GM12878 (cell line): ENCODE results near the gene ICAM4. TPM values are rescaled to one million over a fixed set of nuclear protein-coding genes. Genes with fewer than 3 reads are reported as not detected.

ENCODE experiments used
- ATAC-seq: fragments of 200-7000 bp; cut with Tn5 transposase; 3 replicates; pipeline ENCODE4 v1.9.1; 2020; ENCODE audit warnings: mild to moderate bottlenecking, moderate library complexity
- BruUV-seq: library from RNA; stranded (reverse); fragments of 400-500 nt; replicated peaks from 2 replicates; lab custom pipeline; 2021; lab: Mats Ljungman, UMichigan
- CTCF ChIA-PET: fragments of 300-600 bp; sonication (Branson Sonifier 250); formaldehyde crosslinking; extraction: SDS; loops from one replicate; lab custom pipeline; 2021; ENCODE audit warnings: inconsistent platforms; lab: Yijun Ruan, JAX
- POLR2A ChIA-PET: fragments of 350-600 bp; formaldehyde crosslinking; extraction: SDS; loops from one replicate; lab custom pipeline; 2021; ENCODE audit warnings: inconsistent platforms; lab: Charles Lee
- RAD21 ChIA-PET: fragments of 300-600 bp; sonication (Branson Sonifier 250); formaldehyde crosslinking; loops from one replicate; lab custom pipeline; 2023; ENCODE audit warnings: antibody characterized with exemption; ENCODE audit not compliant: unreplicated experiment; lab: Charles Lee
- SMC1A ChIA-PET: fragments of 300-600 bp; sonication (Branson Sonifier 250); formaldehyde crosslinking; loops from one replicate; lab custom pipeline; 2023; ENCODE audit not compliant: unreplicated experiment, uncharacterized antibody; lab: Charles Lee
- DNase-seq: peaks from one replicate; pipeline ENCODE4 v3.0.0-alpha.2; 2011; ENCODE audit warnings: low read depth, low spot score
- FAIRE-seq: peaks from 3 replicates; lab custom pipeline; 2011; peaks lifted over from hg19 to GRCh38; lab: Jason Lieb, UNC
- H2AFZ ChIP-seq: 2 replicates; pipeline ENCODE4 v1.6.0; 2011; ENCODE audit warnings: low read depth, low read length, control low read depth; ENCODE audit not compliant: control insufficient read depth
- H3K27ac ChIP-seq: 2 replicates; pipeline ENCODE4 v1.5.1; 2011; ENCODE audit warnings: control low read depth; ENCODE audit not compliant: control insufficient read depth, insufficient read depth
- H3K27me3 ChIP-seq, 2 experiments: replicated peaks in 1 of 2; 2 replicates each; pipeline versions ENCODE4 v1.6.0 to v1.6.1; 2011; ENCODE audit warnings: low read length in 1 of 2; ENCODE audit not compliant: control insufficient read depth in 2 of 2, insufficient read depth in 2 of 2
- H3K36me3 ChIP-seq, 2 experiments: 2 replicates each; pipeline ENCODE4 v1.5.1; 2011; ENCODE audit warnings: low read length in 1 of 2; ENCODE audit not compliant: control insufficient read depth in 2 of 2, insufficient read depth in 2 of 2
- H3K4me1 ChIP-seq: 2 replicates; pipeline ENCODE4 v1.6.1; 2011; ENCODE audit warnings: mild to moderate bottlenecking, low read length, moderate library complexity, mixed read lengths; ENCODE audit not compliant: control insufficient read depth, insufficient read depth
- H3K4me2 ChIP-seq: 2 replicates; pipeline ENCODE4 v1.6.0; 2011; ENCODE audit warnings: control low read depth; ENCODE audit not compliant: control insufficient read depth, insufficient read depth
- H3K4me3 ChIP-seq: fragments of 200-600 bp; sonication (generic); 2 replicates; pipeline ENCODE4 v1.5.1; 2016
- H3K79me2 ChIP-seq: 2 replicates; pipeline ENCODE4 v1.6.0; 2011; ENCODE audit warnings: low read length; ENCODE audit not compliant: control insufficient read depth, insufficient read depth
- H3K9ac ChIP-seq: 2 replicates; pipeline ENCODE4 v1.8.0; 2011; ENCODE audit warnings: low read length, control low read depth, mixed read lengths; ENCODE audit not compliant: control insufficient read depth, insufficient read depth
- H3K9me3 ChIP-seq: replicated peaks from 3 replicates; pipeline ENCODE4 v1.5.1; 2011; ENCODE audit warnings: mild to moderate bottlenecking, low read length; ENCODE audit not compliant: control insufficient read depth, insufficient read depth
- H4K20me1 ChIP-seq: 2 replicates; pipeline ENCODE4 v1.6.0; 2011; ENCODE audit not compliant: control insufficient read depth, insufficient read depth
- KLF5 ChIP-seq: fragments of 450-650 bp; IDR thresholded peaks from 2 replicates; pipeline ENCODE4 v1.6.1; 2014; ENCODE audit warnings: mild to moderate bottlenecking; ENCODE audit not compliant: partially characterized antibody
- RELA ChIP-seq: fragments of 450-650 bp; IDR thresholded peaks from 2 replicates; pipeline ENCODE4 v1.8.0; 2014; ENCODE audit warnings: borderline replicate concordance; ENCODE audit not compliant: partially characterized antibody
- RUNX3 ChIP-seq: IDR thresholded peaks from 2 replicates; pipeline ENCODE4 v1.6.1; 2012; ENCODE audit warnings: low read length, inconsistent platforms
- ZNF24 ChIP-seq: fragments of 450-650 bp; IDR thresholded peaks from 2 replicates; pipeline ENCODE4 v1.6.1; 2017; ENCODE audit warnings: antibody characterized with exemption, mild to moderate bottlenecking
- WGBS: methylation state at CpG from one replicate; pipeline ENCODE4 v1.1.6; 2016; ENCODE audit warnings: low lambda C conversion rate; ENCODE audit not compliant: insufficient replicate concordance, insufficient coverage; ENCODE audit errors: missing lambda C conversion rate; 5-methylcytosine and 5-hydroxymethylcytosine counted together
- in situ Hi-C: fragments of 300-500 bp; cut with MboI; formaldehyde crosslinking; loops from 9 replicates; pipeline ENCODE4 v1.14.3; 2018; ENCODE audit warnings: mixed read lengths
- intact Hi-C: fragments of 100-400 bp; cut with micrococcal nuclease; formaldehyde crosslinking; loops from one replicate; pipeline ENCODE4 v1.14.2; 2022; ENCODE audit not compliant: unreplicated experiment
- polyA plus RNA-seq, 11 experiments: library from polyadenylated mRNA; depleted of rRNA in 4 of 11; unstranded in 6 of 11; stranded (reverse) in 5 of 11; fragments of >200 nt; fragmentation: Nextera tagmentation in 4 of 11; fragmentation: Illumina TruSeq in 1 of 11; extraction: Ambion mirVana in 4 of 11; extraction: Trizol in 1 of 11; gene quantifications; 1 replicate in 1 of 11; 2 replicates in 10 of 11; pipeline versions ENCODE4 v1.2.1 to v1.2.3, GENCODE V29; 2011 to 2016; ENCODE audit warnings: inconsistent platforms in 2 of 11, missing spikeins in 2 of 11, low read depth in 1 of 11
- total RNA-seq, 4 experiments: library from RNA; depleted of rRNA in 3 of 4; stranded (reverse); fragments of >200 nt in 3 of 4; fragmentation: Illumina TruSeq in 1 of 4; extraction: Trizol in 1 of 4; gene quantifications; 2 replicates each; pipeline versions ENCODE4 v1.2.1 to v1.2.3, GENCODE V29; 2013 to 2021

The ICAM4 gene
- total and polyA plus RNA-seq, 10 of the 15 experiments (the other 5 are each of a cell fraction or from before 2014, with no cell fraction given): 0.31 to 5.1 (median 1.7) TPM

DNA sequence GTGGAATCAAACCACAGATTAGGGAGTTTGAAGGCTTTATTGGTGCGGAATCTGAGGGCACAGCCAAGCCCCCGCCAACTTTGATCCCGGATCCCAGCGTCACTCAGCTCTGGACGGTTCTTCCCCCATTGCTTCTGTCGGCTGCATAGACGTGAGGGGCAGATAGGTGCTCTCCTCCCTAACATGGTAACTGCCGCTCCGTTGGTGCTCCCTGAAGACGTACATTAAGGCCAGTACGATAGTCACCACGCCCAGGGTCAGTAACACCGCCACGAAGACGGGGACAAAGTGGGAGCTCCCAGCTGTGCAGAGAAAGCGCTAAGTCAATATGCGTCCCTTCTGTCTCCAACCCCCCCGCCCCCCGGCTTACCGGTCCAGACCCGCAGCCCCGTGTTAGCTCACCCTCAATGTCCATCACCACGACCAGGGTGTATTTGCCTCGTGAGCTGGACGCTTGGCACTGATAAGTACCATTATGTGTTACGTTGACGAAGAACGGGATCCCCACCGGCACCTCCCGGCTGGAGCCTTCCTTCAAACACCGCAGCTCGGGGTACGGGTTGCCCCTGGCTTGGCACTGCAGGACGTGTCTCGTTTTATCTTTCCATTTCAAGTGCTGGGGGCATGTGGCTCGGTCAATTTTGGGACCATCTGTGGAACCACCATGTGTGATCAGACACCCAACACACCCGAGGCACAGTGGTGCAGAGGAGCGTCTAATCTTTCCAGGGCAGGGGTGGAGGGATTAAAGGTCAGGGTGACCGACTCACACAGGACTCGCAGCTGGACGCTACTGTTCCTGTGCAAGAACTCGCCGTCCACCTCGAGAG is 47.2 kb downstream of the ICAM4 start:
- CTCF ChIA-PET: interaction anchor here (0.6 to 2.9 kb wide), 6 partner anchors 43 to 225 kb away, joined by 3 to 15 read pairs (median 3); partner anchors contain the start of gene TYK2
- H3K27me3 ChIP-seq: no peaks in the 10 kb centered on the region
- FAIRE-seq: no peak
- TF ChIP-seq RUNX3: peak; percentile 37; the same call in 1 of the 2 replicates
- no peak for TF ChIP-seq RELA
- no peak for TF ChIP-seq KLF5
- no peak for TF ChIP-seq ZNF24
- peak; percentile 23 for ATAC-seq
- H3K4me1 ChIP-seq: peaks cover 22% of the 10 kb centered on the region
- H3K9ac ChIP-seq: peak overlapping the region; percentile 67
- DNase-seq: no peak
- RAD21 ChIA-PET: interaction anchor here (0.6 to 1.4 kb wide), 10 partner anchors 16 to 479 kb away, joined by 3 to 15 read pairs (median 6); partner anchors contain the start of genes ICAM1 and ICAM5
- H3K27ac ChIP-seq: 0 out of 2 replicates have a peak overlapping the region, but pooled peaks have one; percentile 25
- peaks cover 10 to 19% of the 10 kb centered on the region in 2 experiments; a peak in 3 of 4 replicates for H3K36me3 ChIP-seq
- POLR2A ChIA-PET: interaction anchor here (0.5 to 1.8 kb wide), 9 partner anchors 8 to 508 kb away, joined by 3 to 11 read pairs (median 6); partner anchors contain the start of gene ICAM5
- no peaks in the 10 kb centered on the region for H3K9me3 ChIP-seq
- in situ Hi-C loops: no loop called here
- peak overlapping the region; percentile 88 for H3K4me2 ChIP-seq
- H2AFZ ChIP-seq: peak overlapping the region; percentile 69
- intact Hi-C loops: loop anchor here (5.0 kb wide), 2 partner anchors 53 to 62 kb away; partner anchors contain the start of gene ICAM1
- SMC1A ChIA-PET: interaction anchor here (0.9 to 2.5 kb wide), 5 partner anchors 46 to 74 kb away, joined by 3 to 11 read pairs (median 4); partner anchors contain the start of genes ICAM4 and TYK2
- no peaks in the 10 kb centered on the region for H4K20me1 ChIP-seq
- BruUV-seq: TSS peak; percentile 85
- H3K4me3 ChIP-seq: peak overlapping the region; percentile 72; the same call in 1 of the 2 replicates
- 57% methylated on average over 44 of the region's 44 CpGs for WGBS
- peaks cover 46% of the 10 kb centered on the region for H3K79me2 ChIP-seq
